Activated CD8-positive, alpha-beta memory T cell treated with anti-CD3 and anti-CD28 coated beads for 48 hours (primary cell): Measurements from ENCODE around the gene RUVBL2.
"Not testable (repeated sequence)": the region's sequence is repeated elsewhere in the genome, so short reads cannot be mapped to it uniquely, and the experiment has no call there.

Experiments
- DNase-seq, 3 experiments: peaks; one replicate each; pipeline ENCODE4 v3.0.0-alpha.2; 2020; ENCODE audit warnings: low read depth in 2 of 3, low spot score in 2 of 3

RUVBL2 gene

GRCh38 chr19:49038557-49039276 lies 45.0 kb downstream of the RUVBL2 start:
- not testable (repeated sequence) for DNase-seq

GRCh38 chr19:49039736-49040135 lies 46.0 kb downstream of the RUVBL2 start:
- not testable (repeated sequence) for DNase-seq

DNA sequence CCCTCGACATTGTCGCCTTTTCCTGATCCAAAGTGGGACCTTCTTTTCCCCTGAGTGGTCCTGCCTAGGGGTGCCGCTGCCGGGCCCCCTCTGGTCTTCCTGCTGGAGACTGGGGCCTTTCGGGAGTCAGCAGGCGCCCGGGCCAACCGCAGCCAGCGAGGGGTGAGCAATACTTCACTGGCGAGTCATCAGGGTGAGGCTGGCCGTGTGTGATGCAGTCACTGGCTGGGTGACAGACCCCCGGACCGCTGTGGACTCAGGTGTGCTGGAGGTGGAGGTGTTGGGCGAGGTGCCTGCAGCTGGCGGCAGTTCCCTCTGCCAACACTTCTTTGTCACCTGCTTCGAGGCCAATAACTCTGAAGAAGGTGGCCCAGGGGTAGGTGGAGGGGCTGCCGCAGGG lies 48.5 kb downstream of the RUVBL2 start:
- DNase-seq, result no peak

GRCh38 chr19:49042666-49043065 lies 49.0 kb downstream of the RUVBL2 start:
- not testable (repeated sequence) for DNase-seq

GRCh38 chr19:49043548-49043947 lies 49.9 kb downstream of the RUVBL2 start, which contains the start of gene CGB5:
Gene CGB5, plus strand, starts transcription at chr19:49043848. Its CDS starts 362 bp downstream, at chr19:49044210.
- DNase-seq, result not testable (repeated sequence)

DNA sequence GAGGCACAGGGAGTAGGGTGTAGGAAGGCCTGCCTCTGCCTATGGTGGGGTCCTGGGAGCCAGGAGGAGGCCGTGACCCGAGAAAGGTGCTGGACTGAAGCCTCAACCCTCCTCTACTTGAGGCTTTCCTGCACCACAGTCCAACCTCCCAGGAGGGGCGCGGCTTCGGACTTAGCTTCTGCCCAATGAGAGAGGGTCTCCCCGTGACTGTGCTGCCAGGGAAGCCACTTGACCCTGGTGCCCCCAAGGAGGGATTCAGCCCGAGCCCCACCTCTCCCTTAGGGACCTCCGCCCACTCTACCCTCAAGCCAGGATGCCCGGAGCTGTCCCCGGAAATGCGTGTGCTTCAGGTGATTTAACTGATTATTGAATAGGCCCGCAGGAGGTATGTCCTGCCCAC lies 55.3 kb downstream of the RUVBL2 start, which contains the start of gene CGB8:
Gene CGB8, minus strand, starts transcription at position 101 of the 400 bp plus-strand sequence. CDS start 372 bp downstream, outside the sequence.
- DNase-seq, result not testable (repeated sequence)

DNA sequence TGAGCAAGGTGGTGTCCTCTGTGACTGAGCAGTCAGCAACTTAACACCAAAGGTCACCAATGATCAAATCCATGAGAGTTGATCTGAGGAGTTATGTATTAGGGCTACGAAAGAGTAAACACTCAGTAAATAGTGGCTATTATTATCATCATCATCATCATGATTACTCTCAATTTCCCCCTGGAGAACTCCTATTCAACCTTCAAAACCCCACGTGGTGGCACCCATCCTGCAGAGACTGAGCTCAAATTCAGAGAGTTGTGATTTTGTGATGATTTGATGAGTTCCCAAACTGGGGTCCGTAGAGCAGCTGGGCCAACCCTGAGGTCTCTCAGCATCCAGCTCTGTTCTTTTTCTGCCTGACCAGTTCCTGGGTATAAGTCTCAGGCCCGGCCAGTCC lies 56.1 kb downstream of the RUVBL2 start:
- DNase-seq, result not testable (repeated sequence)

DNA sequence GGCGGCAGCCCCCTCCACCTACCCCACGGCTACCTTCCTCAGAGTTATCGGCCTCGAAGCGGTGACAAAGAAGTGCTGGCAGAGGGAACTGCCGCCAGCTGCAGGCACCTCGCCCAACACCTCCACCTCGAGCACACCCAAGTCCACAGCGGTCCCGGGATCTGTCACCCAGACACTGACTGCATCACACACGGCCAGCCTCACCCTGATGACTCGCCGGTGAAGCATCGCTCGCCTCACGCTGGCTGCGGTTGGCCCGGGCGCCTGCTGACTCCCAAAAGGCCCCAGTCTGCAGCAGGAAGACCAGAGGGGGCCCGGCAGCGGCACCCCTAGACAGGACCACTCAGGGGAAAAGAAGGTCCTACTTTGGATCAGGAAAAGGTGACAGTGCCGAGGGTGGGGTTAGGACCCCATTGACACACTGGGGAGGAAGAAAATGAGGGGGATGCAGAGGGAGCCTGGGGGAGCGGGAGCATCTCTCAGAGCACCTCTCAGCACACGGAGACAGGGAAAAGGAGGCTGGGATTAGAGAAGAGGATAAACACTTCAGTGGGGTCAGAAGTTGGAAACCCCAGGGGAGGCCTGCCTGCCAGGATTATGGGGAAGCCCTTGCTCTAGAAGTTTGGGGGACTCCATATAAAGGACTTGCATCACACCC lies 56.8 kb downstream of the RUVBL2 start:
- not testable (repeated sequence) for DNase-seq

GRCh38 chr19:49056101-49056901 lies 62.6 kb downstream of the RUVBL2 start:
- DNase-seq, result no peak

GRCh38 chr19:49056902-49057596 lies 63.4 kb downstream of the RUVBL2 start:
- DNase-seq, result not testable (repeated sequence)

- DNase-seq, result no peak
Measured at GRCh38 chr19:49057636-49058234, 64.0 kb downstream of the RUVBL2 start, which contains the start of gene CGB7. Gene CGB7, minus strand, starts transcription at chr19:49057749. Its CDS starts 2,374 bp downstream, at chr19:49055375.

DNA sequence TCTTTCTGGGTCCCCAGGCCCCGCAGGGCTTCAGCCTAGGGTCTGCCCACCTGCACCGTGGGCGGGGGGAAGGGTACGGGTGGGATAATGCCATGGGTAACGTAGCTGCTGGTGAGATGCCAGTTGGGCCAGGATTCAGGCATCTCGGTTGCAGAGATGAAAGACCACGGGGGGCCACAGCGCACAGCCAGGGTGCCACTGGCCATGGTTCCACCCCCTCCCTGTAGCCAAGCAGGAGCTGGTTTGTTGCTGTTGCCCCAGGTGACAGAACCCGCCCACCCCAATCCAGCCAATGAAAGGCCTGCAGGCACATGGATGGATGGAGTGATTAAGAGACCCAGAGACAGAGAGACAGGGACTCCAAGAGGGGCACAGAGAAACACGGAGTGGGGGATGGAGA lies 64.9 kb downstream of the RUVBL2 start:
- no peak for DNase-seq

DNA sequence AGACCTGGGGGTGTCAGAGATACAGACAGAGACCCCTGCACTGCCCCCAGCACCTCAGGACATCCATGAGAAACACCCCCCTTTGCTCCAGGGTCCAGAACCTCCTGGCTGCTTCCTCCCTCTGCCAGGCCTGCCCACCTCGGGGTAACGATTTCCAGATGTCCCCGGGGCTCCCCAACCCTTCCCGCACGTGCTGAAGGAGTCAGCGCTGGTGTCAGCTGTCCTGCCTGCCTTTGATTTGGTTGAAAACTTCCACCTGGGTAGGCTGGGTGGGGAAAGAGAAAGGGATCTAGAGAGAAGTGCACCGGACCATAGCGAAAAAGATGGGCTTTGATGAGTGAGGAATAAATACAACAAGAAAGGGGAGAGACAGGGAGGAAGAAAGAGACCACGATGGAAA lies 65.4 kb downstream of the RUVBL2 start:
- no peak for DNase-seq

DNA sequence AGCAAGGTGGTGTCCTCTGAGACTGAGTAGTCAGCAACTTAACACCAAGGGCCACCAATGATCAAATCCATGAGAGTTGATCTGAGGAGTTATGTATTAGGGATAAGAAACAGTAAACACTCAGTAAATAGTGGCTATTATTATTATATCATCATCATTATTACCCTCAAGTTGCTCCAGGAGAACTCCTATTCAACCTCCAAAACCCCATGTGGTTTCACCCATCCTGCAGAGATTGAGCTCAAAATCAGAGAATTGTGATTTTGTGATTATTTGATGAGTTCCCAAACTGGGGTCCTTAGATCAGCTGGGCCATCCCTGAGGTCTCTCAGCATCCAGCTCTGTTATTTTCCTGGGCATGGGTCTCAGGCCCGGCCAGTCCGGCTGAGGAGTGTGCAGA lies 67.3 kb downstream of the RUVBL2 start:
- DNase-seq, result no peak

GRCh38 chr19:49061445-49061844 lies 67.8 kb downstream of the RUVBL2 start:
- no peak for DNase-seq

- no peak for DNase-seq
Measured at GRCh38 chr19:49064029-49064629, 70.4 kb downstream of the RUVBL2 start.

DNA sequence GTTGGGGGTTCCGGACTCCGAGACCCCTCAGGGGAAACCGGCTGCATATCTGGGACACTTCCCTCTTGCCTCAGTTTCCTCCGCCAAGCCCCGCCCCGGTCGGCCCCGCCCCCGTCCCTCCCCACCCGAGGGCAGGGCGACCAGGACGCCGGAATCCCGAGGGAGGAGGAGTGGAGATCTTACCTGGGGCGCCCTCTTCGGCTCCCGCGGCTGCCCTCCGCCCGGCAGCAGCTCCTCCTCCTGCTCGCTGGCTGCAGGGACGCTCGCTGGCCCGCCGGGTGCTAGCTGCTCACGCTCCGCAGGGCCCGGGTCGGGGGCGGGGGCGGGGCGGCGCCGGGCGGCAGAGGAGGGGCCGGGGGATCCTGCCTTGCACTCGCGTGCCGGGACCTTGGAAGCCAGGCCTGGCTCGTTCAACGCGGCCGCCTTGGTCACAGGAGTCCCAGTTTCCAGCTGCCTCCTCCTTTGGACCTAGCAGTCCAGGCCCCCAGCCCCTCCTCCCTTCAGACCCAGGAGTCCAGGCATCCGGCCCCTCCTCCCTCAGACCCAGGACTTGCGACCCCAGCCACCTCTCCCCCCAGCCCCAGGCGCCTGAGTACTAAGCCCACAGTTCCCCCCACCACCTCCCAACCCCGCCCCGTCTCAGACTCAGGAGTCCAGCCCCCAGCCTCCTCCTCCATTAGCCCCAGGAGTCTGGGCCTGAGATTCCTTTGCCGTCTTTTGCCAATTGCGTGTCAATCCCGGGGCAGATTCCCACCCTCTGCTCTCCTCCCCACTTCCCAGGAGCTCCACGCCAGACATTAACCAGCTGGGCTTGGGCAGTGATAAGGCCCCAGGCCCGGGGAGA lies 71.3 kb downstream of the RUVBL2 start, which contains the start of gene NTF4:
Gene NTF4, minus strand, starts transcription at position 51 of the 844 bp plus-strand sequence. CDS start 2,821 bp downstream, outside the sequence.
- DNase-seq, result no peak
